Measurements from ENCODE around the gene CBARP. TPM values are rescaled to one million over a fixed set of nuclear protein-coding genes. Genes with fewer than 3 reads are reported as not detected.

CBARP gene
- total and polyA plus RNA-seq, 2 of the 13 experiments (the other 11 are each of a cell fraction or from before 2014, with no cell fraction given): 1.2 to 1.4 TPM

- no peaks in the 10 kb centered on the region; a peak in 1 of 5 replicates for H3K27me3 ChIP-seq (ENCODE audit: control insufficient read depth in 1 of 2, insufficient read depth in 2 of 2, low read length in 2 of 2)
- FAIRE-seq: peak; percentile 63
- no TSS peak for BruUV-seq (replicated peaks)
- peak overlapping the region; percentile 92; the same call in 1 of the 2 replicates for H3K9ac ChIP-seq (ENCODE audit: insufficient read depth, low read depth, low read length)
- H4K20me1 ChIP-seq (ENCODE audit: insufficient read depth, low read length): peaks cover 64% of the 10 kb centered on the region; the same call in 1 of the 2 replicates
- CTCF ChIA-PET (ENCODE audit: low intra/inter-chr PET ratio, low total read pairs): no interaction called here
- no peaks in the 10 kb centered on the region for H3K9me3 ChIP-seq (ENCODE audit: low read length)
- H3K27ac ChIP-seq (ENCODE audit: extremely low read length, insufficient read depth, low read length): peak overlapping the region; percentile 94
- H3K36me3 ChIP-seq (replicated peaks in 1 of 2; ENCODE audit: control insufficient read depth in 1 of 2, insufficient read depth in 2 of 2, low read length in 2 of 2): peaks cover 20 to 48% of the 10 kb centered on the region in 2 experiments
- in situ Hi-C loops (cut with HindIII; ENCODE audit: extremely low pct_ligation_motif_present, low pct_unique_long_range_greater_than_20kb): no loop called here
- peak overlapping the region; percentile 18; the same call in 1 of the 2 replicates for H3K4me2 ChIP-seq (ENCODE audit: low read depth, low read length)
- POLR2A ChIA-PET: interaction anchor here (2.1 to 13.7 kb wide), 3 partner anchors 10 to 11 kb away, joined by 83 to 668 read pairs (median 464); partner anchors contain the start of genes ATP5F1D and CIRBP
- peak overlapping the region in 1 of 3 experiments; percentile 50; a peak in 1 of 6 replicates for H3K4me3 ChIP-seq (replicated peaks in 1 of 3; ENCODE audit: insufficient read depth in 1 of 3, low read depth in 2 of 3, low read length in 3 of 3)
- no peak for DNase-seq (ENCODE audit: low spot score)
- no peak for ATAC-seq
- WGBS (ENCODE audit: low lambda C conversion rate): 80% methylated on average over 20 of the region's 20 CpGs
- peaks cover 35% of the 10 kb centered on the region for H3K79me2 ChIP-seq (ENCODE audit: insufficient read depth, low read length)
- no peak overlapping the region for H2AFZ ChIP-seq (ENCODE audit: low read length)
- peaks cover 64% of the 10 kb centered on the region for H3K4me1 ChIP-seq (ENCODE audit: insufficient read depth, low read length)
- intact Hi-C loops (cut with micrococcal nuclease; ENCODE audit: unreplicated experiment): no loop called here
- TF ChIP-seq ZBED4 (CRISPR knock-in tag; IDR thresholded peaks at IDR 0.05; ENCODE audit: borderline replicate concordance) (peak; percentile 59; the same call in 1 of the 2 replicates), FOXJ3 (CRISPR knock-in tag; IDR thresholded peaks at IDR 0.05; ENCODE audit: borderline replicate concordance) (peak; percentile 50; the same call in 1 of the 2 replicates), HNF4G (IDR thresholded peaks at IDR 0.05; ENCODE audit: borderline replicate concordance, low read depth, low read length) (peak; percentile 90), HNF4G (CRISPR knock-in tag; IDR thresholded peaks at IDR 0.05; ENCODE audit: borderline replicate concordance, low read depth) (peak; percentile 79; the same call in 1 of the 2 replicates), ZGPAT (CRISPR knock-in tag; IDR thresholded peaks at IDR 0.05) (no peak), NRL (CRISPR knock-in tag; IDR thresholded peaks at IDR 0.05; ENCODE audit: borderline replicate concordance) (no peak), NKX3-1 (CRISPR knock-in tag; IDR thresholded peaks at IDR 0.05) (no peak), ZNF768 (CRISPR knock-in tag; IDR thresholded peaks at IDR 0.05) (no peak), SRY (CRISPR knock-in tag; IDR thresholded peaks at IDR 0.05) (no peak), MLX (CRISPR knock-in tag; IDR thresholded peaks at IDR 0.05) (peak; percentile 42; the same call in 1 of the 2 replicates), ZNF510 (CRISPR knock-in tag; IDR thresholded peaks at IDR 0.05; ENCODE audit: low read depth) (no peak), MTF2 (CRISPR knock-in tag; IDR thresholded peaks at IDR 0.05; ENCODE audit: borderline replicate concordance) (no peak), SIN3B (IDR thresholded peaks at IDR 0.05; ENCODE audit: low read length) (no peak), RNF2 (conservative IDR thresholded peaks at IDR 0.05; ENCODE audit: low read depth) (no peak), ZNF550 (CRISPR knock-in tag; IDR thresholded peaks at IDR 0.05; ENCODE audit: borderline replicate concordance) (no peak), FLYWCH1 (CRISPR knock-in tag; IDR thresholded peaks at IDR 0.05) (no peak), ZNF44 (CRISPR knock-in tag; IDR thresholded peaks at IDR 0.05) (no peak), U2AF1 (optimal IDR thresholded peaks at IDR 0.05; ENCODE audit: low read depth, low read length) (no peak), NCOA5 (CRISPR knock-in tag; IDR thresholded peaks at IDR 0.05) (no peak), ZNF713 (CRISPR knock-in tag; IDR thresholded peaks at IDR 0.05) (no peak)
Measured at GRCh38 chr19:1254530-1255185, 16.9 kb upstream of the CBARP start.
